ENCODE results near the gene CEP63.

The CEP63 gene

DNA sequence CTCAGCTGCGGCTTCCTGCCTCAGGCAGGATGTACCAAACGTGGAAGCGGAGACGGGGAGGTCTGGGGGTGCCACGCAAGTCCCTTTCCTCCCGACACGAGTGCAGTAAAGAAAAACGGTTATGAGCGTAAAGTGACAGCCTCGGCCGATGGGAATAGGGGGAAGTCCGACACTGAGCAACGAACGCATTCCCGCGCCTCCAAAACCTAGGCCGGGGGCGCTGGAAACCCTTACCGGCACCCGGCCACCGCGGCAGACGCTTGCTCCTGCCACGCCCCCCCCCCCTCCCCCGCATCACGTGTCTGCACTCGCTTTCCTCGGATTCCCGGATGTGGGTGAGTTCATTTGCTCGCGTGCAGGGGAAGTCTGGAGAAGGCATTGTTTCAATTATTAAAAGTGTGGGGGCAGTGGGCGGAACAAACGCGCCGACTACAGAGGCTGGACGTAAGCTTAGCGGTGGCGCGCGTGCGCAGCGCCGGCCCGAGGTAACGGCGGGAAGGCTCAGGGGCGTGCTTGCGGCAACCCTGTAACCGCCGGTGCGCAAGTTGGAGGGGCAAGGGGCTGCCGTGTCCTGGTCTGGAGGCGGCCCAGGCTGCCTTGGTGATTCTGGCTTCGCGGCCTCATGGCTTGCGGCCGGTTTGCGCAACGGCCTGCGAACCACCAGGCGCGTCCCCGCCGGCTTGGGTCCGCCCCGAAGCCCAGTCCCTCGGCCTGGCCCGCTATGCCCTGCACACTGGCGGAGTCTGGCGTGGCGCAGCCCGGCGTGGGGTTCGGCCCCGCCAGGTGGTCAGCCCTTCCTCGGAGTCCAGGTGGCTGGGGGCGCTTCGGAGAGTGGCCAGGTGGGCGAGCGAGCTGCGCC lies at the start of gene CEP63, which contains the start of gene ANAPC13:
CEP63 (plus strand) TSS at position 340 of the 859 bp plus-strand sequence. CDS start 9,264 bp downstream, outside the sequence.
ANAPC13 (minus strand) TSS at position 268 of the 859 bp plus-strand sequence. CDS start 3,081 bp downstream, outside the sequence.
- peak; percentile 84 to 95 for DNase-seq

DNA sequence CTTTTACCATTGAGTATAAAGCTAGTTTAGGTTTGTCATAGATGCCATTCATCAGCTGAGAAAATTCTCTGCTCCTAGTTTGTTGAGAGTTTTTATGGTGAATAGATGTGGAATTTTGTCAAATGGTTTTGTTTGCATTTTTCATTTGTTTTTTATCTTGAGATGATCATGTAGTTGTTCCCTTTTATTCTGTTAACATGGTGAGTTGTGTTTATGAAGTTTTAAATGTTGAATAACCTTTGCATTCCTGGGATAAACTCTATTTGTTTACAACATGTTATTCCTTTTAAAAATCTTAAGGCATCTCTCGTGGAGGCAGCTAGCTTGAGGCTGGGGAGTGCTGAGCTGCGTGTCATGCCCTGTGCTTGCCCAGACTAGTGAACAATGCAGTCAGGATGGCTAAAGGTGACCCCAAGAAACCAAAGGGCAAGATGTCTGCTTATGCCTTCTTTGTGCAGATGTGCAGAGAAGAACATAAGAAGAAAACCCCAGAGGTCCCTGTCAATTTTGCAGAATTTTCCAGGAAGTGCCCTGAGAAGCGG lies 48.6 kb upstream of the CEP63 start:
- DNase-seq, result no peak

DNA sequence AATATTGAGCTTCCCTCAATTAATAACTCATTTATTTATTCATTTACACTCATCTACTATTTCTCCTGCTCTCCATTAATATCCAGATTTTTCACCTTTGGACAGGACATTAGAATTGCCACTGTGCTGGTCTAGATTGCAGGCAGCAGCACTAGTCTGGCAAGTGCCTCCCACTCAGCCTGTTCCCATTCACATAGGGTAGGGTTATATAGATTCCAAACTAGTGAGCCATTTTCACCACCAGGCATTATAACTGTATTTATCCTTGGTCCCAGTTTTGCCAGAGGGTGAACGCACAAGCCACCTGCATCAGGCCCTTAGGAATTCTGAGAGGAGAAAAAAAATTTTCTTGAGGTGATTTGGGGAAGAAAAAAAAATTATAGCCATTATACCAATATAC lies 44.5 kb upstream of the CEP63 start:
- no peak for DNase-seq

DNA sequence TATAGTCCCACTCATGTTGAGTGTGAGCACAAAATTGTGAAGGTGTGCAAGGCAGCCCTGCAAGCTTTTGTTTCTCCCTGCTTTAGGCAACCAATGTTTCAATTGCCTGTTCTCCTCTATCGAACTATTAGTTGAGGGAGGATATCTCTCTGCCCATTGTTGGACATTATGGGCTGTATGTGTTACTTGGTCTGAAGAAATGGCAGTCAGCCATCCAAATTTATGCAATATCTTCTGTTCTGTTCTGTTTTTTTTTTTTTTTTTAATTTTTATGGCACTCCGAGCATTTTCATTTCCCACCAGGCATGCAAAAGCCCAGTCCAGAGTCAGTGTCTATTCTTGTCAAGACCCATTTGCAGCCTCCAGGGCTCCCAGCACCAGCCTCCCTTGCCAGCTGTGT lies 44.0 kb upstream of the CEP63 start:
- no peak for DNase-seq

DNA sequence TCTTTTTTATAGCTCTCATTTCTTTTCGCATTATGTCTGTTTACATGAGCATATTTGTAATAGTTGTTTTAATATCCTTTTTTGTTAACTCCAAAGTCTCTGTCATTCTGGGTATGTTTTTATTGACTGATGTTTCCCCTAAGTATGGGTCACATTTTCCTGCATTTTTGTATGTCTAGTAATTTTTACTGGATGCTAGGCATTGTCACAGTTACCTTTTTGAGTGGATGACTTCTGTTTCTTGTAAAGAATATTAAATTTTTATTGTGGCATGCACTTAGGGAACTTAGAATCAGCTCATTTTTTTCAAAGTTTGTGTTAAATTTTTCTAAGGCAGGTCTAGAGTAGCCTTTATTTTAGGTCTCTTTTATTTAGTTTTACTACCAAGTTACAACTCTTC lies 40.8 kb upstream of the CEP63 start:
- no peak for DNase-seq

DNA sequence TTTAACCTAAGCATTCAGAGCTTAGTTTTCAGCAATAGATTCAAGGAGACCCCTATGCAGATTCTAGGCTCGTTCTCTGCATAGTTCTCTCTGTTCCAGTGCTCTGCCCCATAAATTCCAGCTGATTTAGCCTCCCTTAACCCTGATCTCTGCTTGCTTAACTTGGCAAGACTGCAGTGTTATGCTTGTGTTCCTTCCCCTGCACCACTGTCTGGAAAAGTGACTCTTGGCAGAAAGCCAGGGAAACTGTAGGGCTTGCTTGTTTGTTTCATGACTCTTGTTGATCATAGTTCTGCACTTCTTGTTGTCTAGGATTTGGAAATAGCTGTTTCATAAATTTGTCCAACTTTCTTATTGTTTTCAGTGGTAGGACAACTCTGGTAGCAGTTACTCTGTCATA lies 40.2 kb upstream of the CEP63 start:
- no peak for DNase-seq

DNA sequence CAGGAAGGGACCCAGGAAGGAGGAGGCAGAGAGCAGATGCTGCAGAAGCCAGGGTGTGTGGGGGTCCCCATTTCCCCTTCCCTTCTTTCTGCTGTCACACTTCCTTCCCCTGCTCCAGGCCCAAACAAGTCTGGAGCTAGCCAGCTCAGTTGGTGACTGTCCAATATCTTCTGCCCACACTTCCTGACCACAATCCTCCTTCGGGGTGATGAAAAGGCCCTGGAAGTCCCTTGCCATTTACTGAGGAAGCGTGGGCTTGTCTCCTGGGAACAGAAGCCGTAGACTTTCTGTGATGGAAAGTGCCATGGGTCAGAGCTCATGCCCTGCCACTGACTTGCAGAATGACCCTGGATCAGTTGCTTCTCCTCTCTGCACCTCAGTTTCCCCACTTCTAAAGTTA lies 39.1 kb upstream of the CEP63 start:
- no peak for DNase-seq

DNA sequence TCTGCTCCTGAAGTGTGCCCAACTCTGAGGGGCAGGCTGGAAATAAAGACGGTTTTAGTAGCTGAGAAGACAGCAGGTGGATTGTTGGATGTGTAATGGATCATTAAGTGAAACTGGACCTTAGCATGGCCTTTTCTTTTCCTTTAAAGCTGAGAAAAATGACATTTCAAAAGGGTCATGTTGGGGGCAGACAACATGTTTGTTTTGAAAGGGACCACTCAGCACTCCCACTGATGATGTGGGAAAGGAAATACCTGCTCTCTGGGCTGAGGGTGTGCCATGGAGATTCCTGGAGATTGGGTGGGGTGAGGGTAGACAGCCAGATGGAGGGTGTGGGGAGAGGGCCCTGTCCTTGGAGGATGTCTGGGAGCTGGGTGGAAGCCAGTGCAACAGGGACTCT lies 38.5 kb upstream of the CEP63 start:
- no peak for DNase-seq

DNA sequence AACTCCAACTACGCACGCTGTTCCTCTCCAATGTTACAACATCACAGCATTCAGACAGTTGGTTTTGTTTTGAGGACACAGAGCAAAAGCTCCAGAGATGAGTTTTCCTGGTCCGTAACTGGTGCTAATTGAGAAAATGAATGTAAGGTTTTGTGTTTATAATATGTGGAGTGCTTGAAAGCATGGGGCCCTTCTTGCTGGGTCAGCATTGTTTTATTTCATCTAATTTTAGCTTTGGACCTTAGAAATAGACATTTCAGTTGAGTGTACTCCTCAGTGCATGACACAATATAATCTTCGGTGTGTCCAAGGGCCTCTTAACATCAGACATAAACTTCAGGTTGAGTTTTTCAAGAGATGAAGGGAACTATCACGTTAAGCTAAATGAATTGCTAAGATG lies 37.2 kb upstream of the CEP63 start:
- no peak for DNase-seq

DNA sequence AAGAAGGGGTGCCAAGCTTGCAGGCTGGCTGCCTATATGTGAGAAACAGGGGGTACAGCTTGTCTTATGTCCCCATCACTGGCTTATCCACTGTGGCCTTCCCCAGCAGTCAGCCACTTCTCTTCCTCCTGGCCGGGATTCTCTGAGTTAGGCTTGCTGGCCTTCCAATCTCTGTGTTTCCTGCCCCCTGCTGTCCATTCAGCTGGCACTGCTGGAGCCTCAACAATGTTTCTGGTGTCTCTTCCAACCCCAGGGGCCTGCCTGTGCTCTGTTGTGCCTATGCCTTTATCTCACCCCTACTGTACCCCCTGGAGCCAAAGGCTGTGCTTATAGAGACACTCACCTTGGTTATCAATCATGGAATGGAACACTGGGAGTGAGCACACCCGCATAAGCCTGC lies 36.6 kb upstream of the CEP63 start:
- no peak for DNase-seq

DNA sequence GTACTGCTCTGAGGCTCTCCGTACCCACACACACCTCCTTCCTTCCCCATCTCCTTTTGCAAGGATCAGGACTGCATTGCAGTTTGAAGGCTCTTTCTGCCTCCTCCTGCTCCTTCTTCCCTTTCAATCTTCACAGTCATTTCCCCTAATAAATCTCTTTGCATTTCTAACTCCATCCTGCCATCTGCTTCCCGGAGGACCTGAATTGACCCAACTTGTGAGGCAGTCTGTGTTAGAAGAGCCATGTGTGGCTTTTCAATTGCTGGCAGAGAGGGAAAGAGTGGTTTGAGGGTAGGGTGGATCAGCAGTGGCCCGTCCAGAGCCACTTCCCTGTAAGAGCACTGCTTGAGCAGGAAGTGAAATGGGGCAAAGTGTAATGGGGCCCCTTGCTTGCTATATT lies 35.9 kb upstream of the CEP63 start:
- no peak for DNase-seq

DNA sequence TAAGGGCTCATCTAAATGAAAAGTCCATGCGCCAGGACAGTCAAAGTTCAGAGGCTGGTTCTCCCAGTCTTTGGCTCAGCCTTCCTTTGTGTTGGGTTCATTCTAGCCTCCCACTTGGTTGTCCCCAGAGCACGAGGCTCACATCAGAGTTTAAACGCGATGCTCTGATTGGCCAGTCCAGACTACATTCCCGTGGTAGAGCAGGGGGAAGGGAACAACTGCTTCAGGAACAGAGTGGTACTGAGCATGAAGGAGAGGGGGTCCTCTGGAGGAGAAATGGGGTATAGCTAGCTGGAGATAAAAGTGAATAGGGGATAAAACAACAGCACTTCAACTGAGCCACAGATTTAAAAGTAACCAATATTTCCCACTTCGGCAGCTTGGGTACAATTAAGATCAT lies 32.2 kb upstream of the CEP63 start:
- DNase-seq, result no peak

DNA sequence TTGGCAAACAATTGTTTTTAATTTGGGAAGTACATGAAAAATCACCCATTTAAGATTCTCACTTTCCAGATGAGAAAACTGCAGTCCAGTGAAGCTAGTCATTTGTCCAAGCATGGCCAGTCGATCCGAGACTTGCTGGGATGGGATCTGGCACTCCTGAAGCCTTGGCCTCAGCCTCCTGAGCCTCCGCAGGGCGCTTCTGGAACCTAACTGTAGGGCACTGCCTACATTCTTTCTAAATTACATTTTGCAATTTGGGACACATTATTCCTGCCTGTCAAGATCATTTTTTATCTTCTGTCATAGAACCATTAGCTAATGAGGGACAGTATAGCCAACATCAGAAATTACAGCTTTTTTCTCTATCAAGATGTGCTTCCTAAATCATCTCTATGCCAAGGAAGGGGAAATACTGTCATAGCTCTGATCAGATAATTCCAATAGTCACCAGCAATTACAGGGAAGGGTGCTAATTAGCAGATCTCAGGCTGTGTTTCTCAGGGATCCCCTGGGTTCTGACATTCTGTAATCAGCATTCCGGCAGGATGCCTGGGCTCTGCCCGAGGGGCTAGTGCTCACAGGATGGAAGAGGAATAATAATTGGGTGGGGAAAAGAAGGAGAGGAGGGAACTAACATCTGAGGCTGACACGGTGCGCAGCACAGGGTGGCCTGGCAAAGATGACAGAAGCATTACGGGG lies 28.3 kb upstream of the CEP63 start:
- DNase-seq, result no peak

DNA sequence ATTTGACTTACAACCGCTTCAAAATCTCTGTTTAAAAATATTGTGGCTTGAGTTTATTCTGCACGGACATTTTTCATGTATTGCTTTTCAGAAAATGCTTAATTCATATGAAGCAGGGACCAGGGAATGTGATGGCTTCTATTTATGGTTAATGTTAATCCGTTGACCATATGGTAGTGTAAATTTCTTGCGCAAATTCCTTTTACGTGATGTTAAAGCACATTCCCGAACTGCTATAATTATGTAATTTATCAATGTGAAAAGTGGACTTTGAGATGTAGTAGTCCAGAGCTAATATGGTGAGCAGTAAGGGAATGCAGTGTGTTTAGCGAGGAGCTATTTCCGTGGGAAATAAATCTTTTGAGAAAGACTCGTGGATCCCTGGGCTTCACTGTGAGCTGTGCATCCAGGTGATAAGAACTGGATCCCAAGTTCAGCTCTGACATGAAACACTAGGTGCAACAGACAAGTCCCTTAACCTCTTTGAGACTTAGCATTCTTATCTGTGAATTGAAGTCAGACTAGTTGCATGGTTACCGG lies 27.4 kb upstream of the CEP63 start:
- no peak for DNase-seq

DNA sequence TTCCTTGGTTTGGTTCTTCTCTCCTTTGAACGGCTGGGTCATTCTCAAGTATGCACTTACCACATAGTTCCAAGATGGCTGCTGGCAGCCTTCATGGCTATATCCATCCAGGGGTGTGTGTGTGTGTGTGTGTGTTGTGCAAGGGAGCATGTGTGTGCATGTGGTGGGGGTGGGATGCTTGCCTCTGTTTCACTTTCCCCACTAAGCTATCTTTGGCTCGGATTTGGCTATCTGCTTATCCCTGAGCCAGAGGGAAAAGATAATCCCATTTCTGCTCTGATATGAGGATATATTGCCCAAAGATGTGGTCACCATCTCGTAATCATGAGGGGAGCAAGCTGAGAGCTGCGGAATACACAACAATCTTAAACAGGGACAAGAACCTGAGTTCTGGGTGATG lies 26.3 kb upstream of the CEP63 start:
- DNase-seq, result no peak

DNA sequence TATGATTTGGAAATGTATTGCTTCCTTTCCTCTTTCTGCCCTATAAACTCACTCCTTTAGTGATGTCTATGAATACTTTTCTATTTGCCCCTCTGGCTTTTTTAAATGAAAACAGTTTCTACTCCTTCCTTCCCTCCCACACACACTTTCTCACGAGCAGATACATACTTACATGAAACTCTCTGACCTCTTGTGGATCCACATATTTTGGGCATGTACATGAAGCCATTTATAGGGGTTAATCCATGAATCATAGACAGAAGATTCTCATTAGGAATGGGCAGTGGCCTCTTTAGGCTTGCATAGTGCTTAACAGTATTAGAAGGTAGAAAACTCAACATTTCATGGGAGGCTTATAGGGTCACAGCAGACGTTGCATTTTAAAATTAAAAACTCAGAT lies 24.9 kb upstream of the CEP63 start:
- no peak for DNase-seq

DNA sequence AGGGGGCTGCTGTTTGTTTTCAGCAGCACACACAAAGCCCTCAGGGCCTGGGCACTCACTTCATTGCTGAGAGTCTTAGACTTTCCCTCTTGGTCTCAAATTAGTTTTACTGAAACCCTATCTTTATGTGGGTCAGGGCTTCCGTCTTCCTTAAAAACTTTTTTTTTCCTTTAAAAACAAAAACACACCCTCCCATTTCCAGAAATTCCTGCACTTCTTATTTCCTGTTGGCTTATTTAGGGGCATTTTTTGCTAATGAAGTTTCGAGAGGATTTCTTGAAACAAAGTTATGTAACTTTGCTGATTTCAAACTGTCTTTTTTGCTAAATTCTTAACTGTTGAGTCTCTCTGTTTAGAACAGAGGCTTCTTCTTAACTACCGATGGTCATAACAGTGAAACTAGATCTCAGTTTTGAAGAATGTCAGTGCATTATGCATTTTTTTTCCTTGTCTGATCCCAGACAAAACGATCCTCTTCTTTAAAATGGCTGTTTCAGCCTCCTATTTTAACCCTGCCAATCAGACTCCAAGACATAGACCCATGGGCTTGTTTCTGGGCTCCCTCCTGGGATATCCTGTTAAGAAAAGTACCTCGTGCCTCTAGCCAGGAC lies 23.4 kb upstream of the CEP63 start:
- no peak for DNase-seq

DNA sequence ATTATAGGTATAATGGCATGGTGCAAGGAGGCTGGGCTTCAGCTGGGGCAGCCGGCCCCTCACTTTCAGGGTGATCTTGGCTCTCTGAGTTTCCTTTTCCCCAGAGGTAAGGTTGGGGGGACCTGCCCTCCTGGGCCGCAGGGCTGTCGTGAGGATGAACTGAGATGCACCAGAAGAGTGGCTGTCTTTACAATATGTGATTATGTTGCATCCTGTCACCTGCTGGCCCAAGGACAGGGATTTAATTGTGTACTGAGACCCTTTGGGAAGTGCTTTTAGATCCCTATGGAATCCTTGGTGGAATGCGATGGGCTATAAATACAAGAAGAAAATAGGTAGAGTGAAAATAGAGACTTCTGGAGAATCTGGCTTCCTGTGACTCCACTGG lies 22.2 kb upstream of the CEP63 start:
- no peak for DNase-seq

DNA sequence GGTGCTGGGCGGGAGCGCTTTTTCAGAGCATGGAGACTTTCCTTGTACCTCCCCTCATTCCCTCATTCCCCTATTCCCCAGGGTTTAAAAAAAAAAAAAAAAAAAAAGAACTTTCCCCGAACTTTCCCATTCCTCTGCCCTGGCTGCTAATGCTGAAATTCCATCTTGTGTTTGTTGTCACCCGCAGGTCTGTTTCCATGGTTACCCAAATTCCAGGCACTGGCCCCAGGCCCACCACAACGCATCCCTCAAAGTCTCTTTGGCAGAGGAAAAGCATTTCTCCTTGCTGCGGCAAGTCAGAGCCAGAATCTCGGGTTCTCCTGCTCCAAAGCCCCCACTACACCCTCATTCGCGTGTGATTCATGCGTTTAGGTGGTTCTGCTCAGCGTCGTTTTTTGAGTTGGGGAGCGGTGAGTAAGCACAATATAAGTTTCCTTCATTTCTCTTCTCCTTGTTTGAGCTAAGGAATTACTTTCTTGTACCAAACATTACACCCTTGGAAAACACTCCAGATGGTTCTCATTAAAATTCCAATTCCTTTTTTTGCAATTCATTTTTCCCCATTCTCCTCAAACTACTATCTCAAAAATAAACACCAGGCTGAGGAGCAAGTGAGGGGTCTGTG lies 21.7 kb upstream of the CEP63 start:
- DNase-seq, result no peak

DNA sequence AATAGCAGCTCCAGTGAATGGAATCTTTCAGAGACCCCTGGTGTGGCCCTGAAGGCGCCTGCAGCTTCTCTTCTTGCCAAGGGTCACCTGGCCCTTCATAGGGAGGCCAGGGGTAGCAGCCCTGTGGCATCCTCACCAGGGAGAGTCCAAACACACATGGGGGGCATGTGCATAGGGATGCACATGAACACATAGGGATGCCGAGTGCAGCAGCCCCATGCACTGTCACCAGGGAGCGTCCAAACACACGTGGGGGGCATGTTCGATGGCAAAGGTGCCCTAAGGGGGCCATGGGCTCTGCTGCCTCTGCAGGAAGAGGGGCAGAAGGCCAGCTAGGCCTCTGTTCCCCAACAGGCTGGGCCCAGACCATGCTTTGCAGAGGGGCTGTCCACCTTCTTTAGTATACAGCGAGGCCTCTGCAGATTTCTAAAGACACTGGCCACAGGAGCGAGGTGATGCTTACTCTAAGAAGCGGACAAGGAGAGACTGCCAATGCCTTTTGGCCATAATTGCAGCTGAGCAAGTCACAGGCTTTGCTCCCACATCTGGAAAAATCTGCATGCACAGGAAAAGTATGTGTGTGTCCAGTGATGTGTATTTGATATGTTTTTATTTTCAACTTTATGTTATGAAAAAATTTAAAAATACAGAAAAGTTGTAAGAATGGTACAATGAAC lies 21.0 kb upstream of the CEP63 start:
- DNase-seq, result no peak

DNA sequence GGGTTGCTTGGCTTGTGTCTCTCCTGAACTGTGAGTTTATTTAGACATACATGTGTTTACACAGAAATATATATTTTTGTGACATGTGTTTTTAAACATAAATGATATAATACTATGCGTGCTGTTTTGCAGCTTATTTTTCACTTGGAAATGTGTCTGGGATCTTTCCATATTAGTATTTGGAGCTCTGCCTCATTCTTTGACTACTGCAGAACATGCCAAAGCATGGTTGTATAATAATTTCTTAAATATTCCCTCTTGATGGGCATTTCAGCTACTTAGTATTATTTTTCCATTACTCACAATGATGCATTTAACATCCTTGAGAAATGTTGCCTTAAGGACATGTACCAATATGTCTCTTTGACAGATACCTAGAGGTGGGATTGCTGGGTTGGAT lies 19.5 kb upstream of the CEP63 start:
- DNase-seq, result no peak

DNA sequence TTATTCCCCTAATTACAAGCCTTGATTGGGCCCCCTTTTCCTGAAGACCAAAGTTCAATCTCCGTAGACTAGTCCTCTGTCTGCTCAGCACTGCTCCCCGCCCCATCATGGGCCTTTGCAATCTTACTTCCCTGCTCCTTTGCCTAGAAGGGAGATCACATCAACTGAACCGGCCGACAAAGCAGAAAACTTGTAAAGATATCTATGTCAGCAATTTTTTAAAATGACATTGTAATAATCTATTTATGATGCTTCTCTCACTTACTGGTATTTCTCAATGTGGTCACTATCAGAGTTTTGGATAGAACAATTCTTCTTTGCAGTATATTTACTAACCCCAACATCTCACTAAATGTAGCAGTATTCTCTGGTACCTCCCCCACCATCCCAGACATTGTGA lies 17.3 kb upstream of the CEP63 start:
- DNase-seq, result no peak
